SU-DHL-6 (cell line): ENCODE data around the gene E2F1.

ENCODE experiments used
- CTCF ChIP-seq: fragments of 200-600 bp; sonication (generic); IDR thresholded peaks from one replicate; pipeline ENCODE4 v1.5.1; 2017; ENCODE audit warnings: antibody characterized with exemption, mild to moderate bottlenecking, low read length, moderate library complexity; ENCODE audit not compliant: insufficient read depth, poor library complexity, severe bottlenecking
- EZH2phosphoT487 ChIP-seq: fragments of 200-600 bp; sonication (generic), shearing (Covaris generic); conservative IDR thresholded peaks from 2 replicates; pipeline ENCODE4 v1.6.1; 2018; ENCODE audit warnings: mild to moderate bottlenecking, antibody characterized with exemption, low read length, moderate library complexity, mixed read lengths

- TF ChIP-seq EZH2phosphoT487, result no peak
- no peak for TF ChIP-seq CTCF
Measured at GRCh38 chr20:33629533-33629932, 56.7 kb downstream of the E2F1 start.
